IMR-90 (cell line): ENCODE data around the gene ANKRD11. TPM values are rescaled to one million over a fixed set of nuclear protein-coding genes. Genes with fewer than 3 reads are reported as not detected.

Experiments used
- ATAC-seq: fragments of 200-7000 bp; cut with Tn5 transposase; 2 replicates; pipeline ENCODE4 v1.9.1; 2020; ENCODE audit warnings: low read depth, mild to moderate bottlenecking, moderate library complexity
- BruUV-seq: library from RNA; stranded (reverse); fragments of 400-500 nt; replicated peaks from 2 replicates; lab custom pipeline; 2021; lab: Mats Ljungman, UMichigan
- CTCF ChIA-PET: fragments of 300-600 bp; formaldehyde crosslinking; extraction: SDS; loops from one replicate; lab custom pipeline; 2021; ENCODE audit warnings: antibody characterized with exemption; lab: Yijun Ruan, JAX
- POLR2A ChIA-PET: fragments of 300-600 bp; sonication (Branson Sonifier 250); formaldehyde crosslinking; loops from one replicate; lab custom pipeline; 2022; ENCODE audit warnings: antibody characterized with exemption; ENCODE audit not compliant: unreplicated experiment; lab: Charles Lee
- DNase-seq: peaks from one replicate; pipeline ENCODE4 v3.0.0; 2013
- H2AFZ ChIP-seq: replicated peaks from 2 replicates; pipeline ENCODE3; 2013; ENCODE audit warnings: low read length, mild to moderate bottlenecking; ENCODE audit not compliant: poor library complexity
- H2AK5ac ChIP-seq: 2 replicates; pipeline ENCODE4 v1.6.1; 2013; ENCODE audit warnings: low read depth, low read length, inconsistent platforms
- H2AK9ac ChIP-seq: replicated peaks from 2 replicates; pipeline ENCODE3; 2013; ENCODE audit warnings: mild to moderate bottlenecking, low read depth, low read length, moderate library complexity; ENCODE audit not compliant: poor library complexity
- H2BK120ac ChIP-seq: 2 replicates; pipeline ENCODE4 v1.6.1; 2013; ENCODE audit warnings: low read depth, low read length, inconsistent platforms
- H2BK15ac ChIP-seq: 3 replicates; pipeline ENCODE4 v1.6.1; 2013; ENCODE audit warnings: low read depth, low read length, inconsistent platforms
- H2BK20ac ChIP-seq: 2 replicates; pipeline ENCODE4 v1.6.1; 2013; ENCODE audit warnings: low read depth, mild to moderate bottlenecking, inconsistent platforms, low read length, moderate library complexity
- H2BK5ac ChIP-seq: 2 replicates; pipeline ENCODE4 v1.6.1; 2013; ENCODE audit warnings: mild to moderate bottlenecking, low read depth, low read length, inconsistent platforms; ENCODE audit not compliant: poor library complexity, severe bottlenecking
- H3K14ac ChIP-seq: replicated peaks from 2 replicates; pipeline ENCODE4 v1.6.1; 2013; ENCODE audit warnings: low read depth, low read length, inconsistent platforms
- H3K18ac ChIP-seq: 2 replicates; pipeline ENCODE4 v1.6.1; 2013; ENCODE audit warnings: low read depth, low read length, control low read depth
- H3K23ac ChIP-seq: 2 replicates; pipeline ENCODE4 v1.6.1; 2013; ENCODE audit warnings: low read depth, low read length, inconsistent platforms
- H3K27ac ChIP-seq: 2 replicates; pipeline ENCODE4 v1.5.1; 2013; ENCODE audit warnings: mild to moderate bottlenecking, control low read depth, low read length; ENCODE audit not compliant: insufficient read depth
- H3K27me3 ChIP-seq: 2 replicates; pipeline ENCODE4 v1.6.1; 2013; ENCODE audit warnings: low read length; ENCODE audit not compliant: control insufficient read depth, insufficient read depth
- H3K36me3 ChIP-seq: 2 replicates; pipeline ENCODE4 v1.6.1; 2013; ENCODE audit warnings: low read length, mixed read lengths; ENCODE audit not compliant: control insufficient read depth, insufficient read depth
- H3K4ac ChIP-seq: 2 replicates; pipeline ENCODE4 v1.6.1; 2013; ENCODE audit warnings: low read depth, low read length, inconsistent platforms
- H3K4me1 ChIP-seq: 2 replicates; pipeline ENCODE4 v1.6.1; 2013; ENCODE audit warnings: low read length, mixed read lengths; ENCODE audit not compliant: control insufficient read depth, insufficient read depth
- H3K4me2 ChIP-seq: 2 replicates; pipeline ENCODE4 v1.6.1; 2013; ENCODE audit warnings: low read depth, mild to moderate bottlenecking, control low read depth, low read length, moderate library complexity
- H3K4me3 ChIP-seq: 2 replicates; pipeline ENCODE4 v1.5.1; 2013; ENCODE audit warnings: low read depth, mild to moderate bottlenecking, control low read depth, low read length, moderate library complexity; ENCODE audit not compliant: insufficient read depth
- H3K56ac ChIP-seq: 2 replicates; pipeline ENCODE4 v1.6.1; 2013; ENCODE audit warnings: low read length, inconsistent platforms; ENCODE audit not compliant: insufficient read depth; ENCODE audit errors: extremely low read depth
- H3K79me1 ChIP-seq, 2 experiments: 2 replicates each; pipeline ENCODE4 v1.6.1; 2013; ENCODE audit warnings: low read length in 2 of 2, inconsistent platforms in 1 of 2, low read depth in 1 of 2
- H3K9ac ChIP-seq: 2 replicates; pipeline ENCODE4 v1.6.1; 2013; ENCODE audit warnings: low read depth, low read length, control low read depth
- H3K9me1 ChIP-seq: 2 replicates; pipeline ENCODE4 v1.6.1; 2013; ENCODE audit warnings: low read length, inconsistent platforms; ENCODE audit not compliant: insufficient read depth
- H3K9me3 ChIP-seq: 2 replicates; pipeline ENCODE4 v1.6.1; 2013; ENCODE audit warnings: low read length; ENCODE audit not compliant: control insufficient read depth, insufficient read depth
- H4K20me1 ChIP-seq: 2 replicates; pipeline ENCODE4 v1.6.1; 2013; ENCODE audit warnings: low read length, inconsistent platforms; ENCODE audit not compliant: insufficient read depth
- H4K5ac ChIP-seq: 2 replicates; pipeline ENCODE4 v1.6.1; 2013; ENCODE audit warnings: mild to moderate bottlenecking, low read depth, low read length, control low read depth
- H4K8ac ChIP-seq, 2 experiments: 2 replicates each; pipeline ENCODE4 v1.6.1; 2013; ENCODE audit warnings: low read depth in 2 of 2, low read length in 2 of 2, control low read depth in 1 of 2, inconsistent platforms in 1 of 2
- H4K91ac ChIP-seq: 2 replicates; pipeline ENCODE4 v1.6.1; 2013; ENCODE audit warnings: low read depth, low read length, inconsistent platforms; ENCODE audit not compliant: insufficient read depth
- BHLHE40 ChIP-seq: fragments of 150-350 bp; IDR thresholded peaks from 2 replicates; pipeline ENCODE4 v1.6.1; 2016; ENCODE audit warnings: mild to moderate bottlenecking, low read depth, low read length
- CEBPB ChIP-seq: IDR thresholded peaks from 2 replicates; pipeline ENCODE4 v1.6.1; 2012; ENCODE audit warnings: low read depth, low read length, improper control_type of control experiment
- CHD1 ChIP-seq: IDR thresholded peaks from 2 replicates; pipeline ENCODE4 v1.6.1; 2012; ENCODE audit warnings: low read depth, low read length, improper control_type of control experiment
- CTCF ChIP-seq: conservative IDR thresholded peaks from 2 replicates; pipeline ENCODE4 v1.5.1; 2012; ENCODE audit warnings: mild to moderate bottlenecking, low read depth, low read length, improper control_type of control experiment
- ELK1 ChIP-seq: fragments of 150-350 bp; IDR thresholded peaks from 2 replicates; pipeline ENCODE4 v1.6.1; 2016; ENCODE audit warnings: low read depth, mild to moderate bottlenecking, low read length, moderate library complexity, borderline replicate concordance
- FOS ChIP-seq: fragments of 150-350 bp; IDR thresholded peaks from 2 replicates; pipeline ENCODE4 v1.6.1; 2016; ENCODE audit warnings: low read depth, low read length
- MAFK ChIP-seq: IDR thresholded peaks from 2 replicates; pipeline ENCODE4 v1.6.1; 2012; ENCODE audit warnings: low read depth, low read length, improper control_type of control experiment
- MAZ ChIP-seq: IDR thresholded peaks from 2 replicates; pipeline ENCODE4 v1.6.1; 2012; ENCODE audit warnings: low read depth, mild to moderate bottlenecking, low read length, improper control_type of control experiment, moderate library complexity, borderline replicate concordance
- MXI1 ChIP-seq: IDR thresholded peaks from 2 replicates; pipeline ENCODE4 v1.6.1; 2012; ENCODE audit warnings: low read depth, mild to moderate bottlenecking, low read length, moderate library complexity, borderline replicate concordance
- NFE2L2 ChIP-seq: fragments of 150-350 bp; IDR thresholded peaks from 2 replicates; pipeline ENCODE4 v1.6.1; 2016; ENCODE audit warnings: low read depth, mild to moderate bottlenecking, low read length
- POLR2A ChIP-seq: IDR thresholded peaks from 2 replicates; pipeline ENCODE4 v1.6.1; 2012; ENCODE audit warnings: mild to moderate bottlenecking, low read depth, low read length
- RAD21 ChIP-seq: IDR thresholded peaks from 2 replicates; pipeline ENCODE4 v1.6.1; 2012; ENCODE audit warnings: low read length, improper control_type of control experiment
- RCOR1 ChIP-seq: IDR thresholded peaks from 2 replicates; pipeline ENCODE4 v1.6.1; 2012; ENCODE audit warnings: mild to moderate bottlenecking, low read length, improper control_type of control experiment; ENCODE audit not compliant: insufficient replicate concordance
- RFX5 ChIP-seq: IDR thresholded peaks from 2 replicates; pipeline ENCODE4 v1.8.0; 2012; ENCODE audit warnings: low read depth, mild to moderate bottlenecking, low read length, moderate library complexity
- SMC3 ChIP-seq: fragments of 150-350 bp; IDR thresholded peaks from 2 replicates; pipeline ENCODE4 v1.6.1; 2016; ENCODE audit warnings: low read depth, mild to moderate bottlenecking, antibody characterized with exemption, low read length, moderate library complexity
- USF2 ChIP-seq: fragments of 150-350 bp; IDR thresholded peaks from 2 replicates; pipeline ENCODE4 v1.6.1; 2017; ENCODE audit warnings: mild to moderate bottlenecking, antibody characterized with exemption, low read length, low read depth
- WGBS, 2 experiments: methylation state at CpG; one replicate each; pipeline versions ENCODE4 v1.1.5 to v1.1.7; 2013; ENCODE audit warnings: missing lambda C conversion rate in 2 of 2; ENCODE audit not compliant: insufficient read length in 1 of 2; ENCODE audit errors: extremely low coverage in 2 of 2; 5-methylcytosine and 5-hydroxymethylcytosine counted together
- dilution Hi-C: fragments of 300-500 bp; cut with HindIII; formaldehyde crosslinking; loops from one replicate; pipeline ENCODE4 v1.14.3; 2018; ENCODE audit warnings: low sequenced_read_pairs; ENCODE audit not compliant: unreplicated experiment
- in situ Hi-C: fragments of 300-500 bp; cut with MboI; formaldehyde crosslinking; loops from 3 replicates; pipeline ENCODE4 v1.14.3; 2019; ENCODE audit warnings: low sequenced_read_pairs, inconsistent platforms, mixed read lengths
- intact Hi-C: fragments of 100-400 bp; cut with micrococcal nuclease; formaldehyde crosslinking; loops from 2 replicates; pipeline ENCODE4 v1.10.0; 2022
- polyA plus RNA-seq, 3 experiments: library from polyadenylated mRNA; depleted of rRNA; stranded (reverse); fragments of >200 nt; gene quantifications; 2 replicates each; pipeline ENCODE4 v1.2.3, GENCODE V29; 2012; ENCODE audit warnings: low replicate concordance in 1 of 3
- total RNA-seq: library from RNA; depleted of rRNA; stranded (reverse); fragments of >200 nt; gene quantifications from 2 replicates; pipeline ENCODE4 v1.2.3, GENCODE V29; 2012

The ANKRD11 gene
- total and polyA plus RNA-seq, 2 of the 4 experiments (the other 2 are of a cell fraction): 46.8 to 71.9 TPM

GRCh38 chr16:89314854-89315253 is 175.5 kb downstream of the ANKRD11 start:
- ChIA-PET POLR2A (no interaction called here), CTCF (no interaction called here)
- in situ Hi-C loops (no loop called here), dilution Hi-C loops (no loop called here), intact Hi-C loops (no loop called here)
- BruUV-seq: no TSS peak
- Histone ChIP-seq H2BK15ac (no peak overlapping the region), H3K9me3 (no peaks in the 10 kb centered on the region), H3K14ac (peak overlapping the region; percentile 72; the same call in 1 of the 2 replicates), H2BK20ac (no peak overlapping the region), H4K8ac (no peak overlapping the region; a peak in 1 of 4 replicates), H2AK9ac (no peak overlapping the region), H3K79me1 (peaks cover 40 to 99% of the 10 kb centered on the region in 2 experiments), H3K56ac (no peak overlapping the region), H3K4ac (0 out of 2 replicates have a peak overlapping the region, but pooled peaks have one; percentile 8), H2AFZ (no peak overlapping the region), H4K5ac (no peak overlapping the region), H3K27me3 (no peaks in the 10 kb centered on the region), H3K18ac (no peak overlapping the region), H4K91ac (no peak overlapping the region), H3K36me3 (peaks cover 34% of the 10 kb centered on the region), H4K20me1 (peaks cover 94% of the 10 kb centered on the region), H2BK120ac (no peak overlapping the region), H3K9ac (no peak overlapping the region), H3K9me1 (peaks cover 64% of the 10 kb centered on the region), H3K27ac (no peak overlapping the region), H2BK5ac (no peak overlapping the region), H3K23ac (no peak overlapping the region), H3K4me1 (peaks cover 39% of the 10 kb centered on the region), H3K4me3 (no peak overlapping the region), H3K4me2 (no peak overlapping the region), H2AK5ac (peak overlapping the region; percentile 85)
- no peak for ATAC-seq
- no peak for DNase-seq
- WGBS, 2 experiments: 96% methylated on average over 4 of the region's 8 CpGs; no CpG with 5 or more reads in 1 of the 2 experiments
- TF ChIP-seq FOS: no peak
- no peak for TF ChIP-seq ELK1
- TF ChIP-seq NFE2L2: no peak
- TF ChIP-seq POLR2A: no peak
- TF ChIP-seq RCOR1: no peak
- no peak for TF ChIP-seq MXI1
- TF ChIP-seq RFX5: no peak
- no peak for TF ChIP-seq BHLHE40
- TF ChIP-seq SMC3: no peak
- no peak for TF ChIP-seq MAFK
- TF ChIP-seq CTCF: no peak
- TF ChIP-seq USF2: no peak
- no peak for TF ChIP-seq CEBPB
- TF ChIP-seq RAD21: no peak
- TF ChIP-seq CHD1: no peak
- TF ChIP-seq MAZ: no peak
